ENCODE measurements around the gene SRGAP3.

SRGAP3 gene

GRCh38 chr3:8966150-8966819, 283.2 kb downstream of the SRGAP3 start:
- H3K4me3 ChIP-seq (ENCODE audit: low read depth in 1 of 2, low read length in 1 of 2) = no peak overlapping the region
- H3K36me3 ChIP-seq = no peaks in the 10 kb centered on the region
- TF ChIP-seq, protein P1, sequence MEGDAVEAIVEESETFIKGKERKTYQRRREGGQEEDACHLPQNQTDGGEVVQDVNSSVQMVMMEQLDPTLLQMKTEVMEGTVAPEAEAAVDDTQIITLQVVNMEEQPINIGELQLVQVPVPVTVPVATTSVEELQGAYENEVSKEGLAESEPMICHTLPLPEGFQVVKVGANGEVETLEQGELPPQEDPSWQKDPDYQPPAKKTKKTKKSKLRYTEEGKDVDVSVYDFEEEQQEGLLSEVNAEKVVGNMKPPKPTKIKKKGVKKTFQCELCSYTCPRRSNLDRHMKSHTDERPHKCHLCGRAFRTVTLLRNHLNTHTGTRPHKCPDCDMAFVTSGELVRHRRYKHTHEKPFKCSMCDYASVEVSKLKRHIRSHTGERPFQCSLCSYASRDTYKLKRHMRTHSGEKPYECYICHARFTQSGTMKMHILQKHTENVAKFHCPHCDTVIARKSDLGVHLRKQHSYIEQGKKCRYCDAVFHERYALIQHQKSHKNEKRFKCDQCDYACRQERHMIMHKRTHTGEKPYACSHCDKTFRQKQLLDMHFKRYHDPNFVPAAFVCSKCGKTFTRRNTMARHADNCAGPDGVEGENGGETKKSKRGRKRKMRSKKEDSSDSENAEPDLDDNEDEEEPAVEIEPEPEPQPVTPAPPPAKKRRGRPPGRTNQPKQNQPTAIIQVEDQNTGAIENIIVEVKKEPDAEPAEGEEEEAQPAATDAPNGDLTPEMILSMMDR (IDR thresholded peaks at IDR 0.05) = no peak
- H3K4me1 ChIP-seq (ENCODE audit: control insufficient read depth in 1 of 2, insufficient read depth in 1 of 2, low read depth in 1 of 2, low read length in 1 of 2) = peaks cover 9 to 15% of the 10 kb centered on the region in 2 experiments
- peaks cover 25% of the 10 kb centered on the region for H3K27me3 ChIP-seq
- H3K27ac ChIP-seq = no peak overlapping the region
- H3K9me3 ChIP-seq = no peaks in the 10 kb centered on the region

- H3K4me1 ChIP-seq (ENCODE audit: control insufficient read depth in 1 of 2, insufficient read depth in 1 of 2, low read depth in 1 of 2, low read length in 1 of 2) = peaks cover 13 to 14% of the 10 kb centered on the region in 2 experiments
- no peak overlapping the region for H3K4me3 ChIP-seq (ENCODE audit: low read depth in 1 of 2, low read length in 1 of 2)
- no peaks in the 10 kb centered on the region for H3K36me3 ChIP-seq
- no peak overlapping the region for H3K27ac ChIP-seq
- H3K9me3 ChIP-seq = no peaks in the 10 kb centered on the region
- peaks cover 22% of the 10 kb centered on the region for H3K27me3 ChIP-seq
- TF ChIP-seq, protein P1 (IDR thresholded peaks at IDR 0.05) = no peak
Measured at GRCh38 chr3:8964436-8965370, 284.7 kb downstream of the SRGAP3 start.

GRCh38 chr3:8963137-8963853, 286.2 kb downstream of the SRGAP3 start, which contains the start of gene RAD18:
RAD18 (minus strand) TSS chr3:8963472; CDS start chr3:8963385, 87 bp downstream.
- no peaks in the 10 kb centered on the region for H3K36me3 ChIP-seq
- TF ChIP-seq, protein P1 (IDR thresholded peaks at IDR 0.05) = peak; percentile 32

DNA sequence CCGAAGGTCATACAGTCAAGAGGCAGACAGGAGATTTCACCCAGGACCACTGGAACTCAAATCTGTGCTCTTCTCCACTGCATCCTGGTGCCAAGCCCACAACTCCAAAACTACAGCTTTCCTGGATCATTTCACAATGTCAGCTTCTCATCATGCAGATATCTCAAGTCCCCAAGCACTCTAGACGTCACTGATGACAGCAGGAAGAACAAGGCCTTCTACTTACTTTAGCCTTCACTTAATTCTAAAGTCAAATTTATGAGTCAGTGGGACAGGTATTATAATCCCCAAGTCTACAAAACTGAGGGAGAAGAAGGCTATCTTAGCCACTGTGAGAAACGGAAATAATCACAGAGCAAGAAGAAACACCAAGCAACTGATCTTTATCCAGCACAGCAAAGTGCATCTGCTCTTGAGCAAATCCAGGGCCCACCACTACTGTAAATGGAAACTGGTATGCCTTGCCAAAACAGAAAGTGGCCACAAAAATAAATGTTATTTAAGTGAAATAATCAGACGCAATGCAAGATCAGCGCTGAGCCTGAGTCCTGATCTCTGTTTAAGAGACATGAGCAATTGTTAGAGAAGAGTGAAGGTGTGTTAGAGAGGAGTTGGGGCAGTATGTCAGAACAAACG, 287.1 kb downstream of the SRGAP3 start:
- peaks cover 6% of the 10 kb centered on the region for H3K36me3 ChIP-seq
- TF ChIP-seq, protein P1 (IDR thresholded peaks at IDR 0.05) = no peak
- peaks cover 14 to 15% of the 10 kb centered on the region in 2 experiments for H3K4me1 ChIP-seq (ENCODE audit: control insufficient read depth in 1 of 2, insufficient read depth in 1 of 2, low read depth in 1 of 2, low read length in 1 of 2)
- peak overlapping the region; percentile 66 to 92 for H3K4me3 ChIP-seq (ENCODE audit: low read depth in 1 of 2, low read length in 1 of 2)
- no peaks in the 10 kb centered on the region for H3K9me3 ChIP-seq
- H3K27me3 ChIP-seq = no peaks in the 10 kb centered on the region
- H3K27ac ChIP-seq = no peak overlapping the region

More at GRCh38 chr3:8963137-8963853, 286.2 kb downstream of the SRGAP3 start, which contains the start of gene RAD18:
- peak within 1 kb of the TSS; percentile 69 for H3K27ac ChIP-seq
- H3K4me1 ChIP-seq (ENCODE audit: control insufficient read depth in 1 of 2, insufficient read depth in 1 of 2, low read depth in 1 of 2, low read length in 1 of 2) = peaks cover 14 to 15% of the 10 kb centered on the region in 2 experiments
- peaks cover 8% of the 10 kb centered on the region for H3K27me3 ChIP-seq
- peak within 1 kb of the TSS; percentile 66 to 92 for H3K4me3 ChIP-seq (ENCODE audit: low read depth in 1 of 2, low read length in 1 of 2)
- no peaks in the 10 kb centered on the region for H3K9me3 ChIP-seq

DNA sequence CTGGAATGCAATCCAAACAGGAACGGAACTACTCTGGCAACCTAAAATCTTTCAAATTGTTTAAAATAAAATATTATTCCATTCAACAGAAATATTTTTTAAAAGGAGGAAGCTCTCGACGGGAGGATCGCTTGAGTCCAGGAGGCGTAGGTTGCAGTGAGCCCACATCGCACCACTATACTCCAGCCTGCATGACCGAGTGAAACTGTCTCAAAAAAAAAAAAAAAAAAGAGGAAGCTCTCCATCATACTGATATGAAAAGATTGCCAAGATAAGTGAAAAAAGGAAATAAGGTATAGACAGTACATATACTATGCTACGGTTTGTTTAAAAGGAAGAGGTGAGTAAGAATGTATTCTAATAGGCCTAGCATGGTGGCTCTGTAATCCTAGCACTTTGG, 289.8 kb downstream of the SRGAP3 start:
- Histone ChIP-seq H3K4me3 (ENCODE audit: low read depth in 1 of 2, low read length in 1 of 2) (no peak overlapping the region), H3K27ac (no peak overlapping the region), H3K9me3 (no peaks in the 10 kb centered on the region), H3K27me3 (no peaks in the 10 kb centered on the region), H3K4me1 (ENCODE audit: control insufficient read depth in 1 of 2, insufficient read depth in 1 of 2, low read depth in 1 of 2, low read length in 1 of 2) (peaks cover 14 to 15% of the 10 kb centered on the region in 2 experiments), H3K36me3 (peaks cover 6% of the 10 kb centered on the region)
- TF ChIP-seq, protein P1 (IDR thresholded peaks at IDR 0.05) = no peak
